Thymus (tissue), 11 donors: ENCODE results near the gene NPW. TPM values are rescaled to one million over a fixed set of nuclear protein-coding genes. Genes with fewer than 3 reads are reported as not detected.

Source experiments
- DNase-seq, 9 donors: peaks; one replicate each; pipeline ENCODE4 v3.0.0-alpha.2; 2013; ENCODE audit warnings: low spot score in 9 of 9, low read depth in 6 of 9, missing footprints in 1 of 9
- H3K27ac ChIP-seq, 2 donors: one replicate each; pipeline ENCODE4 v1.5.1; 2013; ENCODE audit warnings: control low read depth in 1 of 2, low read depth in 1 of 2, low read length in 1 of 2, mild to moderate bottlenecking in 1 of 2, moderate library complexity in 1 of 2
- H3K27me3 ChIP-seq, 2 donors: one replicate each; pipeline ENCODE4 v1.5.1; 2013; ENCODE audit warnings: low read length in 1 of 2; ENCODE audit not compliant: control insufficient read depth in 2 of 2, insufficient read depth in 1 of 2
- H3K36me3 ChIP-seq, 2 donors: one replicate each; pipeline ENCODE4 v1.5.1; 2013; ENCODE audit warnings: low read length in 1 of 2, mild to moderate bottlenecking in 1 of 2, moderate library complexity in 1 of 2; ENCODE audit not compliant: control insufficient read depth in 2 of 2, insufficient read depth in 2 of 2
- H3K4me1 ChIP-seq, 2 donors: one replicate each; pipeline ENCODE4 v1.5.1; 2013; ENCODE audit warnings: low read length in 2 of 2; ENCODE audit not compliant: control insufficient read depth in 2 of 2, insufficient read depth in 2 of 2
- H3K4me3 ChIP-seq, 2 donors: one replicate each; pipeline ENCODE4 v1.5.1; 2013; ENCODE audit warnings: low read length in 2 of 2, control low read depth in 1 of 2, mild to moderate bottlenecking in 1 of 2
- H3K9me3 ChIP-seq, 2 donors: one replicate each; pipeline ENCODE4 v1.5.1; 2013; ENCODE audit warnings: low read length in 1 of 2, mild to moderate bottlenecking in 1 of 2; ENCODE audit not compliant: control insufficient read depth in 2 of 2, insufficient read depth in 1 of 2
- WGBS: extraction: QIAGEN DNeasy Blood & Tissue Kit; methylation state at CpG from one replicate; pipeline ENCODE4 v1.1.7; 2013; 5-methylcytosine and 5-hydroxymethylcytosine counted together
- polyA plus RNA-seq: library from polyadenylated mRNA; stranded (reverse); fragments of 200-250 nt; gene quantifications from one replicate; pipeline ENCODE4 v1.2.3, GENCODE V29; 2013
- total RNA-seq: library from RNA; stranded (reverse); fragments of 120-200 nt; gene quantifications from one replicate; pipeline ENCODE4 v1.2.4, GENCODE V29; 2013
- donor health status: healthy.

NPW gene
- total and polyA plus RNA-seq, 2 donors = 0.66 to 1.2 TPM

- Histone ChIP-seq H3K27ac (no peak overlapping the region), H3K36me3 (peaks cover 44 to 77% of the 10 kb centered on the region in 2 donors), H3K27me3 (no peaks in the 10 kb centered on the region), H3K4me1 (no peaks in the 10 kb centered on the region), H3K9me3 (no peaks in the 10 kb centered on the region), H3K4me3 (no peak overlapping the region)
- WGBS = 96% methylated on average over 17 of the region's 17 CpGs
- DNase-seq = no peak
Measured at GRCh38 chr16:2060346-2060745, 40.8 kb downstream of the NPW start.

- no peak overlapping the region for H3K4me3 ChIP-seq
- H3K4me1 ChIP-seq = no peaks in the 10 kb centered on the region
- H3K9me3 ChIP-seq = no peaks in the 10 kb centered on the region
- 97% methylated on average over 18 of the region's 18 CpGs for WGBS
- no peaks in the 10 kb centered on the region for H3K27me3 ChIP-seq
- peaks cover 51 to 79% of the 10 kb centered on the region in 2 donors for H3K36me3 ChIP-seq
- no peak for DNase-seq
- H3K27ac ChIP-seq = no peak overlapping the region
Measured at GRCh38 chr16:2061023-2061422, 41.4 kb downstream of the NPW start.

- H3K4me3 ChIP-seq = no peak overlapping the region
- no peaks in the 10 kb centered on the region for H3K9me3 ChIP-seq
- no peaks in the 10 kb centered on the region for H3K27me3 ChIP-seq
- peaks cover 54 to 79% of the 10 kb centered on the region in 2 donors for H3K36me3 ChIP-seq
- no peak for DNase-seq
- no peak overlapping the region for H3K27ac ChIP-seq
- no peaks in the 10 kb centered on the region for H3K4me1 ChIP-seq
- 97% methylated on average over 13 of the region's 13 CpGs for WGBS
Measured at GRCh38 chr16:2061526-2061925, 41.9 kb downstream of the NPW start.

GRCh38 chr16:2062801-2063200, 43.2 kb downstream of the NPW start:
- 98% methylated on average over 28 of the region's 28 CpGs for WGBS
- no peak for DNase-seq
- Histone ChIP-seq H3K27me3 (no peaks in the 10 kb centered on the region), H3K4me1 (no peaks in the 10 kb centered on the region), H3K36me3 (peaks cover 50 to 80% of the 10 kb centered on the region in 2 donors), H3K9me3 (no peaks in the 10 kb centered on the region), H3K4me3 (no peak overlapping the region), H3K27ac (no peak overlapping the region)

GRCh38 chr16:2063861-2064260, 44.3 kb downstream of the NPW start:
- no peak overlapping the region for H3K27ac ChIP-seq
- H3K4me3 ChIP-seq = no peak overlapping the region
- no peaks in the 10 kb centered on the region for H3K4me1 ChIP-seq
- no peaks in the 10 kb centered on the region for H3K9me3 ChIP-seq
- peaks cover 55 to 73% of the 10 kb centered on the region in 2 donors for H3K36me3 ChIP-seq
- WGBS = 98% methylated on average over 25 of the region's 25 CpGs
- no peaks in the 10 kb centered on the region for H3K27me3 ChIP-seq
- no peak for DNase-seq

- Histone ChIP-seq H3K4me1 (no peaks in the 10 kb centered on the region), H3K4me3 (no peak overlapping the region), H3K36me3 (peaks cover 56 to 76% of the 10 kb centered on the region in 2 donors), H3K9me3 (no peaks in the 10 kb centered on the region), H3K27ac (no peak overlapping the region), H3K27me3 (no peaks in the 10 kb centered on the region)
- WGBS = 98% methylated on average over 16 of the region's 16 CpGs
- DNase-seq = no peak
Measured at GRCh38 chr16:2064368-2064945, 44.9 kb downstream of the NPW start.

GRCh38 chr16:2066139-2066538, 46.6 kb downstream of the NPW start:
- Histone ChIP-seq H3K27me3 (no peaks in the 10 kb centered on the region), H3K36me3 (peaks cover 54 to 74% of the 10 kb centered on the region in 2 donors), H3K4me1 (no peaks in the 10 kb centered on the region), H3K9me3 (no peaks in the 10 kb centered on the region), H3K4me3 (no peak overlapping the region), H3K27ac (no peak overlapping the region)
- DNase-seq = no peak
- WGBS = 98% methylated on average over 11 of the region's 11 CpGs

Other genes with a start within 250 kb of the NPW start
Only the 30 nearest of the 34 such genes appear.
- 68.1 TPM for gene SPSB3, start 237.2 kb upstream of the NPW start, total RNA-seq
- gene SPSB3, start 237.2 kb upstream of the NPW start, polyA plus RNA-seq = 282 TPM
- 73.9 TPM for gene NUBP2, start 236.8 kb upstream of the NPW start, total RNA-seq
- gene NUBP2, start 236.8 kb upstream of the NPW start, polyA plus RNA-seq = 80.6 TPM
- 4.0 TPM for gene IGFALS, start 226.1 kb upstream of the NPW start, total RNA-seq
- gene IGFALS, start 226.1 kb upstream of the NPW start, polyA plus RNA-seq = 1.9 TPM
- gene HAGH, start 193.0 kb upstream of the NPW start, total RNA-seq = 51.6 TPM
- gene HAGH, start 193.0 kb upstream of the NPW start, polyA plus RNA-seq = 69.5 TPM
- 22.5 TPM for gene FAHD1, start 192.6 kb upstream of the NPW start, total RNA-seq
- gene FAHD1, start 192.6 kb upstream of the NPW start, polyA plus RNA-seq = 23.6 TPM
- 1.1 TPM for gene MEIOB, start 147.6 kb upstream of the NPW start, total RNA-seq
- 1.3 TPM for gene MEIOB, start 147.6 kb upstream of the NPW start, polyA plus RNA-seq
- gene HS3ST6, start 101.4 kb upstream of the NPW start, total RNA-seq = 0.38 TPM
- gene HS3ST6, start 101.4 kb upstream of the NPW start, polyA plus RNA-seq = 1.3 TPM
- 10.7 TPM for gene MSRB1, start 76.6 kb upstream of the NPW start, total RNA-seq
- gene MSRB1, start 76.6 kb upstream of the NPW start, polyA plus RNA-seq = 44.2 TPM
- not detected for gene RPL3L, start 65.1 kb upstream of the NPW start, total RNA-seq
- 0.66 TPM for gene RPL3L, start 65.1 kb upstream of the NPW start, polyA plus RNA-seq
- gene NDUFB10, start 60.2 kb upstream of the NPW start, total RNA-seq = 103 TPM
- 129 TPM for gene NDUFB10, start 60.2 kb upstream of the NPW start, polyA plus RNA-seq
- gene RPS2, start 55.0 kb upstream of the NPW start, total RNA-seq = 2,266 TPM
- 2,485 TPM for gene RPS2, start 55.0 kb upstream of the NPW start, polyA plus RNA-seq
- not detected for gene RNF151, start 52.9 kb upstream of the NPW start, total RNA-seq
- gene RNF151, start 52.9 kb upstream of the NPW start, polyA plus RNA-seq = 0.82 TPM
- 28.4 TPM for gene TBL3, start 47.7 kb upstream of the NPW start, total RNA-seq
- gene TBL3, start 47.7 kb upstream of the NPW start, polyA plus RNA-seq = 52.3 TPM
- 2.2 TPM for gene NOXO1, start 38.3 kb upstream of the NPW start, total RNA-seq
- gene NOXO1, start 38.3 kb upstream of the NPW start, polyA plus RNA-seq = 5.7 TPM
- gene GFER, start 35.6 kb upstream of the NPW start, total RNA-seq = 16.1 TPM
- gene GFER, start 35.6 kb upstream of the NPW start, polyA plus RNA-seq = 28.0 TPM
- gene SYNGR3, start 29.8 kb upstream of the NPW start, total RNA-seq = 1.2 TPM
- 2.7 TPM for gene SYNGR3, start 29.8 kb upstream of the NPW start, polyA plus RNA-seq
- 5.7 TPM for gene ZNF598, start 10.0 kb upstream of the NPW start, total RNA-seq
- 46.2 TPM for gene ZNF598, start 10.0 kb upstream of the NPW start, polyA plus RNA-seq
- 6.3 TPM for gene NHERF2, start 7.1 kb downstream of the NPW start, total RNA-seq
- gene NHERF2, start 7.1 kb downstream of the NPW start, polyA plus RNA-seq = 23.4 TPM
- gene NTHL1, start 28.0 kb downstream of the NPW start, total RNA-seq = 32.7 TPM
- 32.7 TPM for gene NTHL1, start 28.0 kb downstream of the NPW start, polyA plus RNA-seq
- 22.7 TPM for gene TSC2, start 28.2 kb downstream of the NPW start, total RNA-seq
- 61.8 TPM for gene TSC2, start 28.2 kb downstream of the NPW start, polyA plus RNA-seq
- gene PKD1, start 116.1 kb downstream of the NPW start, total RNA-seq = 13.4 TPM
- gene PKD1, start 116.1 kb downstream of the NPW start, polyA plus RNA-seq = 35.3 TPM
- 0.28 TPM for gene RAB26, start 128.8 kb downstream of the NPW start, total RNA-seq
- 2.6 TPM for gene RAB26, start 128.8 kb downstream of the NPW start, polyA plus RNA-seq
- gene TRAF7, start 136.0 kb downstream of the NPW start, total RNA-seq = 22.3 TPM
- 23.9 TPM for gene TRAF7, start 136.0 kb downstream of the NPW start, polyA plus RNA-seq
- gene CASKIN1, start 176.8 kb downstream of the NPW start, total RNA-seq = 0.05 TPM
- gene CASKIN1, start 176.8 kb downstream of the NPW start, polyA plus RNA-seq = 0.48 TPM
- gene MLST8, start 185.7 kb downstream of the NPW start, total RNA-seq = 20.3 TPM
- gene MLST8, start 185.7 kb downstream of the NPW start, polyA plus RNA-seq = 34.6 TPM
- 4.0 TPM for gene BRICD5, start 191.1 kb downstream of the NPW start, total RNA-seq
- gene BRICD5, start 191.1 kb downstream of the NPW start, polyA plus RNA-seq = 21.3 TPM
- 12.4 TPM for gene PGP, start 195.1 kb downstream of the NPW start, total RNA-seq
- gene PGP, start 195.1 kb downstream of the NPW start, polyA plus RNA-seq = 12.9 TPM
- gene E4F1, start 203.8 kb downstream of the NPW start, total RNA-seq = 26.5 TPM
- gene E4F1, start 203.8 kb downstream of the NPW start, polyA plus RNA-seq = 42.3 TPM
- 0.99 TPM for gene DNASE1L2, start 216.7 kb downstream of the NPW start, total RNA-seq
- 3.5 TPM for gene DNASE1L2, start 216.7 kb downstream of the NPW start, polyA plus RNA-seq
- gene ECI1, start 231.8 kb downstream of the NPW start, total RNA-seq = 31.1 TPM
- 47.0 TPM for gene ECI1, start 231.8 kb downstream of the NPW start, polyA plus RNA-seq